Activated B cell treated with CpG ODN at 0.5 μM for 24 hours (primary cell): Measurements from ENCODE around the gene KIAA0825. TPM values are rescaled to one million over a fixed set of nuclear protein-coding genes. Genes with fewer than 3 reads are reported as not detected.

Experiments
- ATAC-seq: fragments of 200-7000 bp; cut with Tn5 transposase; one replicate; pipeline ENCODE4 v1.10.0; 2021; ENCODE audit warnings: low read depth, mild to moderate bottlenecking, moderate library complexity
- CTCF ChIA-PET: fragments of 350-600 bp; sonication (Branson Sonifier 250); formaldehyde crosslinking; loops from one replicate; lab custom pipeline; 2021; ENCODE audit warnings: antibody characterized with exemption; lab: Charles Lee
- POLR2A ChIA-PET: fragments of 350-600 bp; sonication (Branson Sonifier 250); formaldehyde crosslinking; loops from one replicate; lab custom pipeline; 2021; ENCODE audit warnings: antibody characterized with exemption; lab: Charles Lee
- DNase-seq: peaks from one replicate; pipeline ENCODE4 v3.0.0; 2022
- H3K27ac Mint-ChIP-seq: one replicate; pipeline ENCODE4 v1.8.0; 2020; ENCODE audit warnings: mixed read lengths
- H3K27me3 Mint-ChIP-seq: one replicate; pipeline ENCODE4 v1.8.0; 2021; ENCODE audit warnings: mixed read lengths
- H3K36me3 Mint-ChIP-seq: one replicate; pipeline ENCODE4 v1.8.0; 2021; ENCODE audit warnings: low read depth, mixed read lengths
- H3K4me1 Mint-ChIP-seq: one replicate; pipeline ENCODE4 v1.8.0; 2021; ENCODE audit warnings: mixed read lengths
- H3K4me3 Mint-ChIP-seq: one replicate; pipeline ENCODE4 v1.8.0; 2020; ENCODE audit warnings: mild to moderate bottlenecking, mixed read lengths
- H3K9me3 Mint-ChIP-seq: one replicate; pipeline ENCODE4 v1.8.0; 2020; ENCODE audit warnings: mixed read lengths
- intact Hi-C: fragments of 100-400 bp; cut with micrococcal nuclease; formaldehyde crosslinking; loops from one replicate; pipeline ENCODE4 v1.15.1; 2024
- total RNA-seq: library from RNA; stranded (reverse); gene quantifications from 2 replicates; pipeline ENCODE4 v1.2.3, GENCODE V29; 2022
- TF ChIP-seq, protein P1 (sequence below): fragments of 200-600 bp; IDR thresholded peaks from one replicate; pipeline ENCODE4 v1.8.0; 2022; ENCODE audit warnings: antibody characterized with exemption, mild to moderate bottlenecking

The KIAA0825 gene
- total RNA-seq, 1 donor from 2014 or later: 2.3 TPM

DNA sequence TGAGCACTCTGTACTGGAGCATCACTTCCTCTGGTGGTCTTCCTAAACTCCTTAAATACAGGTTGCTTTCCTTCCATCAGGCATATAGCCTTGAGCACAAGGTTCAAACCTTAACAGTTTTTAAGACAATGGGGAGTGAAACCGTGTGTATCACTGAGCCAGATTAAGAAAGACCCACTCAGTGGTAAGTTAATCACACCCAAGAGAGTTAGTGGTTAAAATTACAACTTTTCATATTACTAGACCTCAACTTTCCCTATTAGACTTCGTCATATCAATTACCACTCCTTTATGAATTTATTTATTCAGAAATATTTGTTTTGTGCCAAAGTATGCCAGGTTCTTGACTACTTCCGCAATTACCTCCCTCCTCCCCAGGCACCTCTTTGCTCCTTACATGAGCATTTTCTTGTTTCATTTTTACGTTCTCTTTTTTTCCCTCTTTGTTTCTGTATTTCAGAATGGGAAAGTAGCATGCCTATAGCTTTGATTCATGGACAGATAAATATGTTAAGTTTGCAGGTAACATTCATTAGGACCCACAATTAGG lies 351.0 kb downstream of the KIAA0825 start:
- DNase-seq: no peak
- ChIA-PET POLR2A (no interaction called here), CTCF (no interaction called here)
- Mint-ChIP-seq H3K9me3 (peaks cover 14% of the 10 kb centered on the region), H3K27me3 (peaks cover 2% of the 10 kb centered on the region), H3K36me3 (no peaks in the 10 kb centered on the region), H3K4me3 (no peak overlapping the region), H3K27ac (no peak overlapping the region), H3K4me1 (no peaks in the 10 kb centered on the region)
- intact Hi-C loops: no loop called here
- no peak for ATAC-seq
- TF ChIP-seq, protein P1, sequence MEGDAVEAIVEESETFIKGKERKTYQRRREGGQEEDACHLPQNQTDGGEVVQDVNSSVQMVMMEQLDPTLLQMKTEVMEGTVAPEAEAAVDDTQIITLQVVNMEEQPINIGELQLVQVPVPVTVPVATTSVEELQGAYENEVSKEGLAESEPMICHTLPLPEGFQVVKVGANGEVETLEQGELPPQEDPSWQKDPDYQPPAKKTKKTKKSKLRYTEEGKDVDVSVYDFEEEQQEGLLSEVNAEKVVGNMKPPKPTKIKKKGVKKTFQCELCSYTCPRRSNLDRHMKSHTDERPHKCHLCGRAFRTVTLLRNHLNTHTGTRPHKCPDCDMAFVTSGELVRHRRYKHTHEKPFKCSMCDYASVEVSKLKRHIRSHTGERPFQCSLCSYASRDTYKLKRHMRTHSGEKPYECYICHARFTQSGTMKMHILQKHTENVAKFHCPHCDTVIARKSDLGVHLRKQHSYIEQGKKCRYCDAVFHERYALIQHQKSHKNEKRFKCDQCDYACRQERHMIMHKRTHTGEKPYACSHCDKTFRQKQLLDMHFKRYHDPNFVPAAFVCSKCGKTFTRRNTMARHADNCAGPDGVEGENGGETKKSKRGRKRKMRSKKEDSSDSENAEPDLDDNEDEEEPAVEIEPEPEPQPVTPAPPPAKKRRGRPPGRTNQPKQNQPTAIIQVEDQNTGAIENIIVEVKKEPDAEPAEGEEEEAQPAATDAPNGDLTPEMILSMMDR: no peak

DNA sequence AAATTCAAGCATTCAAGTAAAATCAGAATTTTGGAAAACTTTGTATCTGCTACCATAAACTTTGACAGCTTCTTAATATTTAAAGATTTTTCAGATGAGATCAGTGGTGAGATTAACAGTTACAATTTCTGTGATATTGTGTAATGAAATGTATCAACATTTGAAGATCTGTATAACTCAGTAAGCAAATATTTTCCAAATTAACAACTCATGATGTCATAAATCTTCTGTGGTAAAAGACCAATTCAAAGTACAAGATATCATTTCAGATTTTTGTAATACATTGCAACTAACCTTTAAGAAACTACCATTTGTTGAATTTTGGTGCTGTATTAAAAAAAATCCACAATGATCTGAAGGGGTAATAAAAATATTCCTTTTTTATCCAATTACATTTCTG lies 352.2 kb downstream of the KIAA0825 start:
- DNase-seq: no peak
- no peaks in the 10 kb centered on the region for H3K4me1 Mint-ChIP-seq
- ChIA-PET CTCF (no interaction called here), POLR2A (no interaction called here)
- no peaks in the 10 kb centered on the region for H3K36me3 Mint-ChIP-seq
- no peak overlapping the region for H3K4me3 Mint-ChIP-seq
- peaks cover 14% of the 10 kb centered on the region for H3K9me3 Mint-ChIP-seq
- no peak overlapping the region for H3K27ac Mint-ChIP-seq
- H3K27me3 Mint-ChIP-seq: peaks cover 2% of the 10 kb centered on the region
- intact Hi-C loops: no loop called here
- ATAC-seq: no peak
- TF ChIP-seq, protein P1: no peak

DNA sequence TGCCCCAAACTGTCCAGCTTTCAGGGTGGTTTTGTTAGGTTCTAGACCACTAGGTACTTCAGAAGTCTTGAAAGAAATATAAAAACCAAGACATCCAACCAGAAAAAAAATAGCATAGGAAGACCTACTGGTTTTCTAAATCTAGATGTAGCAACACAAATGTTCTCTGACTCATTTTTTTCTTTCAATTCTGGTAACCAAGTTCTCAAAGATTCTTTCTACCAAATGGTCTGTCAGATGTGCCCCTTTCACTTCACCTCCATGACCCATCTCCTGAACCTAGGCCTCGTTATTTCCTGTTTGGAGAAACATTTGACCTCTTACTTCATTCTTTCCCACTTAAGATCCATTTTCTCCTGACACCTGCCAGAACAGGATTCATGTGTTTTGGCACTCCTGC lies 355.3 kb downstream of the KIAA0825 start:
- no peak overlapping the region for H3K27ac Mint-ChIP-seq
- TF ChIP-seq, protein P1: no peak
- ChIA-PET POLR2A (no interaction called here), CTCF (no interaction called here)
- DNase-seq (no peak), ATAC-seq (no peak)
- H3K4me3 Mint-ChIP-seq: no peak overlapping the region
- H3K36me3 Mint-ChIP-seq: no peaks in the 10 kb centered on the region
- intact Hi-C loops: no loop called here
- no peaks in the 10 kb centered on the region for H3K9me3 Mint-ChIP-seq
- no peaks in the 10 kb centered on the region for H3K27me3 Mint-ChIP-seq
- no peaks in the 10 kb centered on the region for H3K4me1 Mint-ChIP-seq

DNA sequence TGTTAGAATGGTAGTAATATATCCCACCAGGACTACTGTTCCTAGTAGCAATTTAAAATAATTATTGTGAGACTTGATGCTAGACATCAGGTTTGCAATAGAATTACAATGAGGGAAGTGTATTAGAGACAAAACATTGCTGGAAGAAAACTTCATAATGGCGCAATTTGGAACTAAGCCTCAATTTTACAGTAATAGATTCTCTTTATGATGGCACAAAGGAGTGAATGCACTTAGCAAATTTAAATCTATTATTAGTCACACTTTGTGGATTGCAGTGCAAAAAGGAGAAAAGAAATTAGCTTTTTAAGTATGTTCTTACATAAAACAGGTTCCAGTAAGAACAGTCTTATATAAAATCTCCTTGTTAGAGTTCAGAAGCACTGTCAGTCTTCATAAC lies 358.3 kb downstream of the KIAA0825 start:
- TF ChIP-seq, protein P1: no peak
- ATAC-seq: no peak
- intact Hi-C loops: no loop called here
- ChIA-PET CTCF (no interaction called here), POLR2A (no interaction called here)
- H3K36me3 Mint-ChIP-seq: no peaks in the 10 kb centered on the region
- no peaks in the 10 kb centered on the region for H3K9me3 Mint-ChIP-seq
- no peaks in the 10 kb centered on the region for H3K27me3 Mint-ChIP-seq
- no peak overlapping the region for H3K27ac Mint-ChIP-seq
- DNase-seq: no peak
- H3K4me3 Mint-ChIP-seq: no peak overlapping the region
- H3K4me1 Mint-ChIP-seq: no peaks in the 10 kb centered on the region

DNA sequence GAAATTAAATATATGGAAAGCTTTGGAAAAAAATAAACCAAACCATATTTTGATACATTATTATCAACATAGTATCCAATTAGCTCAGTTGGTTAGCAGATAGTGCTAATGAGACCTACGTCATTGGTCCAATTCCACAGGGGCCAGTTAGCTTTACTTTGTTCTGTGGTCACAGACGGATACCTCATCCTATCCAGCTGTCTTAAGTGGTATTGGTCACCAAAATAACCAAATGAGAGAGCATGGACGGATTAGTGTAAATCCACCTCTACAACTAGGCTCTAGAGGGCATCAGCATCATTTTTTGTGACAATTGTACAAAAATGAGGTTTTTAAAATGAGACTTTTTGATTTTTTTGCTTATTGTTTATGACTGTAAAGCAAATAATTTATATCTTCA lies 364.2 kb downstream of the KIAA0825 start:
- ChIA-PET POLR2A (no interaction called here), CTCF (no interaction called here)
- no peak for ATAC-seq

More for the DNA sequence above, 364.2 kb downstream of the KIAA0825 start:
- no peaks in the 10 kb centered on the region for H3K9me3 Mint-ChIP-seq
- no peaks in the 10 kb centered on the region for H3K4me1 Mint-ChIP-seq
- DNase-seq: no peak
- no peak overlapping the region for H3K4me3 Mint-ChIP-seq
- no peaks in the 10 kb centered on the region for H3K27me3 Mint-ChIP-seq
- TF ChIP-seq, protein P1: no peak
- H3K27ac Mint-ChIP-seq: no peak overlapping the region
- no peaks in the 10 kb centered on the region for H3K36me3 Mint-ChIP-seq
- intact Hi-C loops: no loop called here
